PC-9 (cell line): ENCODE data around the gene SHF.

ENCODE experiments used
- CTCF ChIP-seq: fragments of 200-600 bp; sonication (generic); conservative IDR thresholded peaks from 2 replicates; pipeline ENCODE4 v1.6.1; 2017; ENCODE audit warnings: mixed run types, antibody characterized with exemption, mild to moderate bottlenecking, moderate library complexity
- EZH2 ChIP-seq: fragments of 200-600 bp; sonication (generic); IDR thresholded peaks from 2 replicates; pipeline ENCODE4 v1.8.0; 2017; ENCODE audit warnings: antibody characterized with exemption, low read depth

- TF ChIP-seq CTCF (no peak), EZH2 (no peak)
Measured at GRCh38 chr15:45133561-45133920, 54.2 kb downstream of the SHF start.
